CD4-positive, alpha-beta T cell treated with Interleukin-10 for 1 hour (primary cell): ENCODE results near the gene FKRP.

Source experiments
- DNase-seq: peaks from one replicate; pipeline ENCODE4 v3.0.0-alpha.2; 2020

Gene FKRP

GRCh38 chr19:46719629-46720502 lies 26.0 kb upstream of the FKRP start:
- DNase-seq: no peak

- DNase-seq: no peak
Observed at GRCh38 chr19:46720503-46721239, 25.2 kb upstream of the FKRP start.

GRCh38 chr19:46721269-46722003 lies 24.4 kb upstream of the FKRP start:
- DNase-seq: no peak

DNA sequence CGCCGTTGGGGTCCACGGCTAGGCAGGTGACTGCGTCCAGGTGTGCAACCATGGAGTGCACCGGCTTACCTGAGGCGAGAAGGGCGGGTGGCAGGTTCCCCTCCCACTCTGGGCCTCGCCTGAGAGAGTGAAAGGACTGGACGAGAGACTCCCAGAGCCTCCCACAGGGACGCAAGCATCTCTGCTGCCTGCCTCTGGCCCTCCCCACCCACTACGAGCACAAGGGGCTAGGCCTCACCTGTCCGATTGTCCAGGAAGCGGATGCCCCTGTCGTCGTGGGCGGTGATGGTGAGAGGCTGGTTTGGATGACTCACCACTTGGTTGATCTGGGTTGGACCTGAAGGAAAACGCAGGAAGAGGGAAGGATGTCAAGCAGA lies 23.9 kb upstream of the FKRP start:
- no peak for DNase-seq

- DNase-seq: no peak
Observed at GRCh38 chr19:46722421-46723022, 23.3 kb upstream of the FKRP start.

DNA sequence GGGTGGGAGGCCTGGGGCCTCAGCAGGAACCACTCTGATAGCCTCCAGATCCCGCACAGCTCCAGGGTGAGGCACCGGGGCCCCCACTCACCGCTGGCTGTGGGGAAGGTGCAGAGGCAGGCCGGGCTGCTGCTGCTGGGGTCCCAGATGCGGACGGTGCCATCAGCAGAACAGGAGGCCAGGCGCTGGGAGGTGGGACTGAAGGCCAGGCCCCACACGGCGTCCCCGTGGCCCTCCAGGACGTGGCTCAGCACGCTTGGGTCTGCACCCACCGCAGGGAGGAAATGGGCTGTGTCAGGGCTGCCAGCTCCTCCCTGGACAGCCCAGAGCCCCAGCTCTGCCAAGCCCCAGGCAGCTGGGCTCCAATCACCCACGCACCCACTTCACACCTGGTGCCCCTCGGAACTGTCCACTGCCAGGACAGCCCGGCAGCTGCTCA lies 22.8 kb upstream of the FKRP start:
- no peak for DNase-seq

DNA sequence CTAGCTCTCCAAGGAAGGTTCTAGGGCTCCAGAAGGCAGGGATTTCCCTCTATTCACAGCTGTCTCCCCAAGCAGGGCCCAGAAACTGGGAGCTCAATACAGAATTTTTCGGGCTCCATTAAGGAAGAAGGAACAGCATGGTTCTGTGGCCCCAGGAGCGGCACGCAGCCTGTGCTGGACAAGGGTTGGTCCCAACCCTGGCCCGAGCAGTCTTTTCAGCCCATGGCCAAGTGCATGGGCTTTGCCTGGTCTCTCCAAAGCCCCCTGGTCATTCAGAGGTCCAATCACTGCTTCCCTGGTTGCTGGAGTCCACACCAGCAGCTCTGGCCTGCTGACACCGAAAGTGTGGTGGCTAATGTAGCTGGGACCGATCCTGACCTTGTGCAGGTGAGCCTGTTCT lies 22.4 kb upstream of the FKRP start:
- DNase-seq: no peak

GRCh38 chr19:46724468-46724867 lies 21.4 kb upstream of the FKRP start:
- DNase-seq: no peak

DNA sequence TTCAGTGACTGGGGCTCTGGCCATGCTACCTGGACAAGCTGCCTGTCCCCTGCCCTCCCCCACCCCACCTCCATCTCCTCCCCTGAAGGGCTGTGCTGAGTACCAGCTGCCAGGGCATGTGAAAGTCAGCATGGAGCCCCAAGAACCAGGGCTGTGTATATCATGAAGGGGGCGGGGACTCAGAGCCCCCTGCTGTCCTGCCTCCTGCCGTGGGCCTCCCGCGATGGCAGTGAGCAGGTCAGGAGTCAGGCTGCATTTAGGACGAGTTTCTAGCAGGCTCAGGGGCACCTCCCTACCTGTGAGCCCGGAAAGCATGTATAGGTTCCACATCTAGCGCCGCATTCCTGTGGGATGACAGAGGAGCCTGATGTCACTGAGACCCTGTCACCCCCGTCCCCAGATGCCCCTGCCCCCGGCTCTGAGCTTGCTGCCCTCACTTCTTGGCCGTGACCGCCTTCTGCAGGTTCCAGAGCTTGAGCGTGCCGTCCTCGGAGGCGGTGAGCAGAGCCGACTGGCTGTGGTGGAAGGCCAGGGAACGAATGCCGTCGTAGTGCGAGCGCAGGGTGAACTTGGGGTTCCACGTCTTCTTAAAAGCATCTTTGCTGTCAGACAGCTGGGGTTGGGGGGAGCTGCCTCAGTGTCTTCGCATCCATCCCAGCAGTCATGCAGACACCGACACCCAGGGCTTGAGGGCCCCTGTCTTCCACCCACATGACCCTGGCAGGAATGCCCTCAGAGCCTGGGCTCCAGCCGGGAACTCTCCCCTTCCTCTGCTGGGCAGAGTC lies 20.6 kb upstream of the FKRP start:
- no peak for DNase-seq

DNA sequence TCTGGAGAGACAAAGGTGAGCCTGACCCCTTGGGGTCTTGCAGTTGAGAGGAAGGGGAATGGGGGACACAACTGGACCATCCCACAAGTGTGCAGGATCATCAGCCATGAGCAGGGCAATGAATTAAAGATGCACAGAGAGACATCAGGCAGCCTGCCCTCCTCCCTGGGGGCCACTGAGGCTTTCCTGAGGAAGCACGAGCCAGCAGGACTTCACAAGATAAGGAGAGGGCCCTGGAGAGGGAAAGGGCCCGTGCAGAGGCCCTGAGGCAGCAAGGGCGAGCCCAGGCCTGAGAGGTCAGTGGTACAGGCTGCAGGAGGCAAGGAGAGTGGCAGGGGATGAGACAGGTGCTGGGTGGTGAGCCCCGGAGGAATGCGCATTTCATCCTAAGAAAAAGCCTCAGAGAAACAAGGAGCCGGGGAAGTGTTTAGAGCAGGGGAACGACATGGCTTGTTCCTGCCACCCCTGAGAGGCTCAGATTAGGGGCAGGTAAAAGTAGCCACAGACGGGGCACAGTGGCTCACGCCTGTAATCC lies 19.9 kb upstream of the FKRP start:
- no peak for DNase-seq

DNA sequence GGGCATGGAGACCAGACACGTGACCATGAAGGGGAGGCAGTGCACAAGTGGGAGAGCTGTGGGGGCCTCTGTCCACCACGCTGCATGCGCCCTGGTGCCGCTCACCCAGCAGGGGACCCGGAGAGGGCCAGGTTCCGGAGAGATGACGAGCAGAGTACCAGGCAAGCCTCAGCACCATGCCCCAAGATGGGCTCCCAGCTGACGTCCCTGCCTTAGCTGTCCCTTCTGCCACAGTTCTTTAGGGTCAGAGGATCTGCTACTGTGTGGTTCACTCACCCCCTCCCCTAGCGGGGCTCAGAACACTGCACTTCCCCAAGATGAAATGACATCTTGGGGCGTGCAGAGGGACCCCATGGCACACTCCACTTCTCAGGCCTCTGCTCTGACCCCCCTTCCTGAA lies 19.3 kb upstream of the FKRP start:
- DNase-seq: no peak

GRCh38 chr19:46726971-46727501 lies 18.8 kb upstream of the FKRP start:
- no peak for DNase-seq

DNA sequence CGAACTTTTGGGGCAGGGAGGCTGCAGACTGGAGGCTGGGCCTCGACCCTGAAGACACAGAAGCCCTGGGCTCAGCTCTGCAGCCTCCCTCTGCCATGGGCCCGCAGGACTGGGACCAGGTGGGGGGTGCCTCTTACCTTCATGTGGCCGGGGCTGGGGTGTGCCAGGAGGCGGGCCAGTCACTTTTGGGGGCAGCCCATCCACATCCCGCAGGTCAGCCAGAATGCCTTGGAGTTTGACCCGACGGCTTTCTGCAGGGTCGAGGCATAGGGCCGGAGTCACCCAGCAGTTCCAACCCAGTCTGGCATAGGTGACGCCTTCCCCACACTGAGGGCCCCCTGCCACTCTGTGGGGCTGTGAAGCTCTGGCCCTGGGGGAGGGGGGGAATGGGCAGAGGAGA lies 18.1 kb upstream of the FKRP start:
- no peak for DNase-seq

GRCh38 chr19:46728208-46728607 lies 17.6 kb upstream of the FKRP start:
- DNase-seq: no peak

DNA sequence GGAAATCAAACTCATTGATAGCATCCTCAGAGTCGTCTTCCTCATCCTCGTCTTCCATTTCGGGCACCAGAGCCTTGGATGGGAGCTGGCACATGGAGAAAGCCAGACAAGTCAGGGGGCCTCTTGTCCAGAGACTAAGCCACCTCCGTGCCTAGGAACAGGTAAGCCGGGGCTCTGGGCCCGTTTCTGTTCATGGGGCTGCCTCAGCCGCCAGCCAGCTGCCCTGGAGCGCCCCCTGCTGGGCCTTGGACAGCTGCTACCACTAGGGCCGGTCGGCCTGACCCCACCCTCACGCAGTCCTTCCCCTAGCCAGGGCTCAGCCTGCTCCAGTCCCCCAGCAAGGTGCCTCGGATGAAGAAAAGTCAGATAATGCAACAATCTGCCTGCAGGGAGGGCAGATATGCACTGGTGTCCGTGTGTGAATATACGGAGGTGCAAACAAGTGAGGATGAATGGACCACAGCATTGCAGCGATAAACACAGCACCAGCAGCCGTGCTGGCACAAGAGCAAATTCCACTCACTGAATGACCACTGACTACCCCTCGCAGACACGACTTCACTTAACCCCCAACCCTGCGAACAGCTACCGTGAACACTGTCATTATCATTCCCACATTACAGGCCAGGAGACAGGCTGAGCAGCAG lies 17.0 kb upstream of the FKRP start:
- DNase-seq: peak; percentile 83

GRCh38 chr19:46729696-46730095 lies 16.2 kb upstream of the FKRP start:
- DNase-seq: no peak

GRCh38 chr19:46730187-46730586 lies 15.7 kb upstream of the FKRP start:
- no peak for DNase-seq

DNA sequence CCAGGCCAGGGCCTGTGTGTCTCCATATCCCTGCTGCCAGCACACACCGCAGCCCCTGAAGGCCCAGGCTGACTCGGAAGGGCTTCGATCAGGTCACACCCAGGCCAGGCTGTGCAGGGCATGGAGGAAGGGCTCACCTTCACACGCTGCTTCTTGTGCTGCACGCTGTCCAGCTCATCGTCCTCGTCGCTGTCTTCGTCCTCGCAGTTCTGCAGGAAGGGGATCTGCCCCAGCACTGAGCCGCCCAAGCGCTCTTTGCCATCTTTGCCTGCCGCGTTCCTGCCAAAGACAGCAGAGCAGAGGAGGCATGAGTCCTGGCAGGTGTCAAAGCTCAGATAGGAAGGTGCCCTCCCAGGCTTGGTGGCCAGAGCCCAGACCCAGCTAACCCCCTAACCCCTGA lies 15.3 kb upstream of the FKRP start:
- DNase-seq: no peak

DNA sequence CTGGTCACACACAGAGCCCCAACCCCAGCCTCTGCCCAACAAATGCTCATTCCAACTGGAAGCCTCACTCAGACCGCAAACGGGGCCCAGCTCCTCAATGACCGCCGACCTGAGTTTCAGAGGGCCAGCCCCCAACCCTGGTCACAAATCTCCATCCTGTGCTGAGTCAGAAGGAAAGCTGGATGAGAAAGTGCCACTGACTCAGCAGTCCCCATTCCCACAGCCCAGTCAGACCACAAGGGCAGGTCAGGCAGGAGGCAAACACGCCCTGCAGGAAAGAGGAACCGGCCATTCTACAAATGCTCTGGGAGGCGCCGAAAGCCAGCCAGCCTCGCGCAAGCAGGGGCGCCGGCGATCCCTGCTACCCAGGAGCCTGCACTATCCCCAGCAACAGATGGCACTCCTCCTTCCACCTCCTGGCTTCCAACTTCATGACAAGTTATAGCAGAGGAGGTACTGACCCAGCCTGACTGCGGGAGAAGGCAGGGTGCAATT lies 14.8 kb upstream of the FKRP start:
- DNase-seq: no peak

- DNase-seq: no peak
Observed at GRCh38 chr19:46731584-46731983, 14.3 kb upstream of the FKRP start.
